HepG2 (cell line): ENCODE results near the gene LAMP1. TPM values are rescaled to one million over a fixed set of nuclear protein-coding genes. Genes with fewer than 3 reads are reported as not detected.
"Not testable (repeated sequence)": the region's sequence is repeated elsewhere in the genome, so short reads cannot be mapped to it uniquely, and the experiment has no call there.

ENCODE experiments used
- ATAC-seq: fragments of 200-7000 bp; cut with Tn5 transposase; 3 replicates; pipeline ENCODE4 v1.9.1; 2020; ENCODE audit warnings: mild to moderate bottlenecking, moderate library complexity
- BruUV-seq: library from RNA; stranded (reverse); fragments of 400-500 nt; replicated peaks from 2 replicates; lab custom pipeline; 2021; lab: Mats Ljungman, UMichigan
- CTCF ChIA-PET: fragments of 300-600 bp; formaldehyde crosslinking; extraction: SDS; loops from one replicate; lab custom pipeline; 2021; ENCODE audit warnings: low total read pairs, inconsistent platforms, low intra/inter-chr PET ratio; lab: Yijun Ruan, JAX
- POLR2A ChIA-PET: fragments of 350-600 bp; sonication (Branson Sonifier 250); formaldehyde crosslinking; loops from one replicate; lab custom pipeline; 2020; ENCODE audit warnings: antibody characterized with exemption, inconsistent platforms; lab: Yijun Ruan, JAX
- DNase-seq: peaks from one replicate; pipeline ENCODE4 v3.0.0-alpha.2; 2015; ENCODE audit warnings: low spot score
- FAIRE-seq: peaks from 3 replicates; lab custom pipeline; 2011; peaks lifted over from hg19 to GRCh38; lab: Jason Lieb, UNC
- H2AFZ ChIP-seq: one replicate; pipeline ENCODE4 v1.6.1; 2011; ENCODE audit warnings: low read length, inconsistent platforms
- H3K27ac ChIP-seq: fragments of 300-600 bp; 3 replicates; pipeline ENCODE4 v1.8.0; 2011; ENCODE audit warnings: mixed run types, mild to moderate bottlenecking, mixed read lengths, low read length, inconsistent platforms; ENCODE audit not compliant: insufficient read depth; ENCODE audit errors: extremely low read length
- H3K27me3 ChIP-seq, 2 experiments: fragments of 200-600 bp in 1 of 2; 2 replicates in 1 of 2; 3 replicates in 1 of 2; pipeline versions ENCODE4 v1.6.0 to v1.8.0; 2011; ENCODE audit warnings: low read length in 2 of 2, mild to moderate bottlenecking in 2 of 2, moderate library complexity in 2 of 2, inconsistent platforms in 1 of 2; ENCODE audit not compliant: insufficient read depth in 2 of 2, control insufficient read depth in 1 of 2
- H3K36me3 ChIP-seq, 2 experiments: fragments of 200-600 bp in 1 of 2; replicated peaks in 1 of 2; 2 replicates in 1 of 2; 3 replicates in 1 of 2; pipeline versions ENCODE4 v1.5.1 to v1.8.0; 2011; ENCODE audit warnings: low read length in 2 of 2, inconsistent platforms in 1 of 2; ENCODE audit not compliant: insufficient read depth in 2 of 2, control insufficient read depth in 1 of 2
- H3K4me1 ChIP-seq: 2 replicates; pipeline ENCODE4 v1.5.1; 2012; ENCODE audit warnings: low read length, inconsistent platforms; ENCODE audit not compliant: insufficient read depth
- H3K4me2 ChIP-seq: 2 replicates; pipeline ENCODE4 v1.6.0; 2011; ENCODE audit warnings: low read depth, low read length, inconsistent platforms
- H3K4me3 ChIP-seq, 3 experiments: fragments of 200-600 bp in 1 of 3; sonication (generic), shearing (Covaris generic) in 1 of 3; replicated peaks in 1 of 3; 2 replicates each; pipeline ENCODE4 v1.5.1; 2011 to 2016; ENCODE audit warnings: low read length in 3 of 3, inconsistent platforms in 2 of 3, low read depth in 2 of 3, mild to moderate bottlenecking in 2 of 3, control low read depth in 1 of 3, mixed read lengths in 1 of 3; ENCODE audit not compliant: insufficient read depth in 1 of 3
- H3K79me2 ChIP-seq: one replicate; pipeline ENCODE4 v1.6.1; 2011; ENCODE audit warnings: low read length, inconsistent platforms; ENCODE audit not compliant: insufficient read depth
- H3K9ac ChIP-seq: 2 replicates; pipeline ENCODE4 v1.6.0; 2011; ENCODE audit warnings: mild to moderate bottlenecking, low read depth, low read length, inconsistent platforms; ENCODE audit not compliant: insufficient read depth
- H3K9me3 ChIP-seq: 2 replicates; pipeline ENCODE4 v1.5.1; 2012; ENCODE audit warnings: mild to moderate bottlenecking, low read length
- H4K20me1 ChIP-seq: 2 replicates; pipeline ENCODE4 v1.6.0; 2011; ENCODE audit warnings: inconsistent platforms, mild to moderate bottlenecking, low read length, moderate library complexity; ENCODE audit not compliant: insufficient read depth
- SOX6 ChIP-seq, 2 experiments: fragments of 450-650 bp in 1 of 2; sonication (generic) in 1 of 2; formaldehyde crosslinking in 1 of 2; IDR thresholded peaks; 2 replicates each; pipeline versions ENCODE4 v1.4.0 to v1.6.1; 2017 to 2020; ENCODE audit warnings: antibody characterized with exemption in 1 of 2, mild to moderate bottlenecking in 1 of 2, missing genetic modification reagents in 1 of 2
- SP5 ChIP-seq: IDR thresholded peaks from 2 replicates; pipeline ENCODE4 v1.6.1; 2016; ENCODE audit warnings: low read depth, borderline replicate concordance
- ZNF24 ChIP-seq: fragments of 450-650 bp; IDR thresholded peaks from 2 replicates; pipeline ENCODE4 v1.6.1; 2017; ENCODE audit warnings: antibody characterized with exemption, mild to moderate bottlenecking
- ZNF34 ChIP-seq: sonication (generic); formaldehyde crosslinking; IDR thresholded peaks from 2 replicates; pipeline ENCODE4 v1.4.0; 2020; ENCODE audit warnings: mild to moderate bottlenecking, missing genetic modification reagents, borderline replicate concordance
- WGBS: methylation state at CpG from one replicate; pipeline ENCODE4 v1.1.6; 2017; ENCODE audit warnings: low lambda C conversion rate; 5-methylcytosine and 5-hydroxymethylcytosine counted together
- in situ Hi-C: cut with HindIII; loops from 2 replicates; pipeline ENCODE4 v1.10.0; 2017; ENCODE audit warnings: low pct_unique_long_range_greater_than_20kb; ENCODE audit not compliant: extremely low pct_ligation_motif_present
- intact Hi-C: fragments of 100-400 bp; cut with micrococcal nuclease; formaldehyde crosslinking; loops from one replicate; pipeline ENCODE4 v1.10.0; 2022; ENCODE audit not compliant: unreplicated experiment
- polyA plus RNA-seq, 8 experiments: library from polyadenylated mRNA; depleted of rRNA in 3 of 8; stranded (reverse) in 7 of 8; unstranded in 1 of 8; fragments of >200 nt; fragmentation: Illumina TruSeq in 4 of 8; extraction: Trizol in 4 of 8; gene quantifications; 2 replicates each; pipeline versions ENCODE4 v1.2.1 to v1.2.3, GENCODE V29; 2011 to 2016; ENCODE audit warnings: low read depth in 4 of 8, missing spikeins in 1 of 8, mixed read lengths in 1 of 8; ENCODE audit not compliant: insufficient read depth in 1 of 8
- total RNA-seq, 5 experiments: library from RNA; depleted of rRNA; stranded (reverse); fragments of >200 nt; fragmentation: Illumina TruSeq; extraction: Trizol; gene quantifications; 2 replicates each; pipeline ENCODE4 v1.2.3, GENCODE V29; 2016; ENCODE audit warnings: low read depth in 1 of 5
- TF ChIP-seq, protein P1 (sequence below): IDR thresholded peaks from 2 replicates; pipeline ENCODE4 v1.6.1; 2016; ENCODE audit warnings: mild to moderate bottlenecking, missing biosample characterization, missing genetic modification reagents
- TF ChIP-seq, protein P2 (sequence below): sonication (generic); formaldehyde crosslinking; IDR thresholded peaks from 2 replicates; pipeline ENCODE4 v1.8.1; 2023; ENCODE audit warnings: missing genetic modification reagents, inconsistent platforms, borderline replicate concordance

Gene LAMP1
- total and polyA plus RNA-seq, 2 of the 13 experiments (the other 11 are each of a cell fraction or from before 2014, with no cell fraction given): 103 to 112 TPM

DNA sequence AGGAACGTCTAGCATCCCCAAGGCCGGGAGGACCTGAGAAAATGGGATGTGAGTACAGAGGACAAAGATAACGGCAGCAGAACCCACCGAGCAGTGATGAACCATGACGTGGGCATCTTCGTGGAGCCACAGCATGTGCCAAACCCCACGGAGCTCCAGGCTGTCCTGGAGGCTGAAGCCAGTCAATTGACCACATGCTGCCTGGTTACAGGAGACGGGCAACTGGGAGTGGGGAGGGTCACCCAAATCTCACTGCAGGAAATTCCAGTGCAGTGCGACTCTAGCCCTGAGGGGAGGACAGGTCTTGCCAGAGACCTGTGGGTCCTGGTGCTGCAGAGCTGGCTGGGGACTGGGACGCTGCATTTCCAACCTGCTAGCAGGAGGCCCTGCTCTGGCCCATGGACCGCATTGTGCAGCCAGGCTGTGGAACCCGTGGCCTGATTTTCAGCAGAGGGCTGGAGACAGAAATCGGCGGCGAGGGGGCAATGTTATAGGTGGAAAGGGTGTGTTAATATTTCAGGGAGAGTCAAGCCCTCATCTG is 70.1 kb downstream of the LAMP1 start:
- no peak overlapping the region for H3K9ac ChIP-seq
- FAIRE-seq (no peak), DNase-seq (no peak), ATAC-seq (peak; percentile 6; the same call in 1 of the 3 replicates)
- intact Hi-C loops (no loop called here), in situ Hi-C loops (no loop called here)
- ChIA-PET POLR2A (no interaction called here), CTCF (no interaction called here)
- H3K4me2 ChIP-seq: no peak overlapping the region
- no peaks in the 10 kb centered on the region for H3K9me3 ChIP-seq
- H3K27ac ChIP-seq: no peak overlapping the region
- H3K27me3 ChIP-seq: peaks cover 6 to 24% of the 10 kb centered on the region in 2 experiments; a peak in 4 of 5 replicates
- peaks cover 34% of the 10 kb centered on the region for H3K4me1 ChIP-seq
- BruUV-seq: no TSS peak
- H4K20me1 ChIP-seq: peaks cover 8% of the 10 kb centered on the region; the same call in 1 of the 2 replicates
- no peak overlapping the region for H3K4me3 ChIP-seq
- H2AFZ ChIP-seq: no peak overlapping the region
- no peaks in the 10 kb centered on the region for H3K36me3 ChIP-seq
- TF ChIP-seq ZNF24 (no peak), ZNF34 (CRISPR knock-in tag) (no peak), SP5 (CRISPR knock-in tag) (no peak)
- TF ChIP-seq, all 625 proteins: peak for 0
- 48% methylated on average over 12 of the region's 15 CpGs for WGBS
- peaks cover 8% of the 10 kb centered on the region for H3K79me2 ChIP-seq

DNA sequence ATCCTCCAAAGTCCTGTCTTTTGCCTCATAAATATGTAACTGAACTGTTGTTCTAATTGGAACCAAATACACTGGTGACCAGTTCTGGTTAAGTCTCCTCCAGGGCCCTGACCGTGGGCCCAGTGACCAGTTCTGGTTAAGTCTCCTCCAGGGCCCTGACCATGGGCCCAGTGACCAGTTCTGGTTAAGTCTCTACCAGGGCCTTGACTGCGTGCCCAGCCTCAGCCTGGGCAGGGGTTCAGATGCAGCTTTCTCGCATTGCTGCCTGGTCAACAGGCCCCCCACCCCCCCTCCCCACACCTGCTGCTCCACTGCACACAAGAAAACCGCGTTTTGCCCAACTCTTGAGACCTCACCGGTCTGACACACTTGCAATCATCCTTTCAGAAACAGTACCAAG is 70.7 kb downstream of the LAMP1 start:
- Histone ChIP-seq H3K79me2 (peaks cover 2% of the 10 kb centered on the region), H3K27me3 (peaks cover 6 to 24% of the 10 kb centered on the region in 2 experiments; a peak in 4 of 5 replicates), H3K4me3 (no peak overlapping the region), H3K4me1 (peaks cover 28% of the 10 kb centered on the region), H3K4me2 (no peak overlapping the region), H3K9me3 (no peaks in the 10 kb centered on the region), H3K36me3 (no peaks in the 10 kb centered on the region), H2AFZ (no peak overlapping the region), H3K27ac (no peak overlapping the region), H4K20me1 (peaks cover 2% of the 10 kb centered on the region; the same call in 1 of the 2 replicates), H3K9ac (no peak overlapping the region)
- ChIA-PET CTCF (no interaction called here), POLR2A (no interaction called here)
- DNase-seq: no peak
- no TSS peak for BruUV-seq
- ATAC-seq: no peak
- 42% methylated on average over 4 of the region's 6 CpGs for WGBS
- in situ Hi-C loops (no loop called here), intact Hi-C loops (no loop called here)
- FAIRE-seq: no peak
- TF ChIP-seq, protein P1, sequence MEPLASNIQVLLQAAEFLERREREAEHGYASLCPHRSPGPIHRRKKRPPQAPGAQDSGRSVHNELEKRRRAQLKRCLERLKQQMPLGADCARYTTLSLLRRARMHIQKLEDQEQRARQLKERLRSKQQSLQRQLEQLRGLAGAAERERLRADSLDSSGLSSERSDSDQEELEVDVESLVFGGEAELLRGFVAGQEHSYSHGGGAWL (CRISPR knock-in tag): no peak
- no peak for TF ChIP-seq SOX6 (IDR thresholded peaks at IDR 0.05)
- no peak for TF ChIP-seq SOX6 (CRISPR knock-in tag; IDR thresholded peaks at IDR 0.05)
- TF ChIP-seq, protein P2, sequence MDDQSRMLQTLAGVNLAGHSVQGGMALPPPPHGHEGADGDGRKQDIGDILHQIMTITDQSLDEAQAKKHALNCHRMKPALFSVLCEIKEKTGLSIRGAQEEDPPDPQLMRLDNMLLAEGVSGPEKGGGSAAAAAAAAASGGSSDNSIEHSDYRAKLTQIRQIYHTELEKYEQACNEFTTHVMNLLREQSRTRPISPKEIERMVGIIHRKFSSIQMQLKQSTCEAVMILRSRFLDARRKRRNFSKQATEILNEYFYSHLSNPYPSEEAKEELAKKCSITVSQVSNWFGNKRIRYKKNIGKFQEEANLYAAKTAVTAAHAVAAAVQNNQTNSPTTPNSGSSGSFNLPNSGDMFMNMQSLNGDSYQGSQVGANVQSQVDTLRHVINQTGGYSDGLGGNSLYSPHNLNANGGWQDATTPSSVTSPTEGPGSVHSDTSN (CRISPR knock-in tag): no peak

DNA sequence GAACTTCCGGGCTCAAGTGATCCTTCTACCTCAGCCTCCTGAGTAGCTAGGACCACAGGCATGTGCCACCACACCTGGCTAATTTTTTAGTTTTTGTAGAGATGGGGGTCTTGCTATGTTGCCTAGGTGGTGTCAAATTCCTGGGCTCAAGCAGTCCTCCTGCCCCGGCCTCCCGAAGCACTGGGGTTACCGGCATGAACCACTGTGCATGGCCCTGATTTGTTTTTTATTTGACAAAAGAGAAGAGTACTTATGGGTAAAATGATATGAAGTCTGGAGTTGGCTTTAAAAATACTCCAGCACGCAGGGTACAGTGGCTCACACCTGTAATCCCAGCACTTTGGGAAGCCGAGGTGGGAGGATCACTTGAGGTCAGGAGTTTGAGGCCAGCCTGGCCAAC is 71.3 kb downstream of the LAMP1 start:
- CTCF ChIA-PET, H2AFZ ChIP-seq, FAIRE-seq, H3K79me2 ChIP-seq, DNase-seq, H3K4me3 ChIP-seq, intact Hi-C loops, H3K9ac ChIP-seq, H3K36me3 ChIP-seq, H3K9me3 ChIP-seq, ATAC-seq, BruUV-seq, H4K20me1 ChIP-seq, in situ Hi-C loops, H3K27ac ChIP-seq, H3K4me2 ChIP-seq, POLR2A ChIA-PET: not testable (repeated sequence)
- peaks cover 28% of the 10 kb centered on the region for H3K4me1 ChIP-seq
- peaks cover 7 to 24% of the 10 kb centered on the region in 2 experiments; a peak in 4 of 5 replicates for H3K27me3 ChIP-seq
- 70% methylated on average over 6 of the region's 6 CpGs for WGBS
